IMR-90 (cell line): ENCODE results near the gene TMEM144.

Experiments used
- CEBPB ChIP-seq: IDR thresholded peaks from 2 replicates; pipeline ENCODE4 v1.6.1; 2012; ENCODE audit warnings: low read depth, low read length, improper control_type of control experiment
- FOS ChIP-seq: fragments of 150-350 bp; IDR thresholded peaks from 2 replicates; pipeline ENCODE4 v1.6.1; 2016; ENCODE audit warnings: low read depth, low read length
- MAFK ChIP-seq: IDR thresholded peaks from 2 replicates; pipeline ENCODE4 v1.6.1; 2012; ENCODE audit warnings: low read depth, low read length, improper control_type of control experiment
- MAZ ChIP-seq: IDR thresholded peaks from 2 replicates; pipeline ENCODE4 v1.6.1; 2012; ENCODE audit warnings: low read depth, mild to moderate bottlenecking, low read length, improper control_type of control experiment, moderate library complexity, borderline replicate concordance
- MXI1 ChIP-seq: IDR thresholded peaks from 2 replicates; pipeline ENCODE4 v1.6.1; 2012; ENCODE audit warnings: low read depth, mild to moderate bottlenecking, low read length, moderate library complexity, borderline replicate concordance
- POLR2A ChIP-seq: IDR thresholded peaks from 2 replicates; pipeline ENCODE4 v1.6.1; 2012; ENCODE audit warnings: mild to moderate bottlenecking, low read depth, low read length
- RAD21 ChIP-seq: IDR thresholded peaks from 2 replicates; pipeline ENCODE4 v1.6.1; 2012; ENCODE audit warnings: low read length, improper control_type of control experiment
- RCOR1 ChIP-seq: IDR thresholded peaks from 2 replicates; pipeline ENCODE4 v1.6.1; 2012; ENCODE audit warnings: mild to moderate bottlenecking, low read length, improper control_type of control experiment; ENCODE audit not compliant: insufficient replicate concordance
- RFX5 ChIP-seq: IDR thresholded peaks from 2 replicates; pipeline ENCODE4 v1.8.0; 2012; ENCODE audit warnings: low read depth, mild to moderate bottlenecking, low read length, moderate library complexity
- SMC3 ChIP-seq: fragments of 150-350 bp; IDR thresholded peaks from 2 replicates; pipeline ENCODE4 v1.6.1; 2016; ENCODE audit warnings: low read depth, mild to moderate bottlenecking, antibody characterized with exemption, low read length, moderate library complexity
- TF ChIP-seq, protein P1 (sequence below): conservative IDR thresholded peaks from 2 replicates; pipeline ENCODE4 v1.5.1; 2012; ENCODE audit warnings: mild to moderate bottlenecking, low read depth, low read length, improper control_type of control experiment
- TF ChIP-seq, protein P2 (sequence below): fragments of 150-350 bp; IDR thresholded peaks from 2 replicates; pipeline ENCODE4 v1.6.1; 2017; ENCODE audit warnings: mild to moderate bottlenecking, antibody characterized with exemption, low read length, low read depth
- TF ChIP-seq, protein P3 (sequence below): fragments of 150-350 bp; IDR thresholded peaks from 2 replicates; pipeline ENCODE4 v1.6.1; 2016; ENCODE audit warnings: low read depth, mild to moderate bottlenecking, low read length, moderate library complexity, borderline replicate concordance

DNA sequence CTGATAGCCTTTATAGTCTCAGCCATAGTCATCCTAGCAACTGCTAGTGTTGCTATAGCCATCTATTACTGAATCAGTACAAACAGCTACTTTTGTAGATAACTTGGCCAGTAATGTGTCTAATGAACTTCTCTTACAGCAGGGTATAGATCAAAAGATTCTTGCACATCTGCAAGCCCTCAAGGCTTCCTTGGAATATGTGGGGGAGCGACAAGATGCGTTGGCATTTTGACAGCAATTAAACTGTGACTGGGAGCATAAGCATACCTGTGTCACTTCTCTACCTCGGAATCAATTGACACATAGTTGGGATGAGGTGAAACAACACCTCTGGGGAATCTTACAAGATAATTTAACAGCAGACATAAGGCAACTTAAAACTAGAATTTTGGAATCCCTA, 87.6 kb downstream of the TMEM144 start:
- TF ChIP-seq, protein P1, sequence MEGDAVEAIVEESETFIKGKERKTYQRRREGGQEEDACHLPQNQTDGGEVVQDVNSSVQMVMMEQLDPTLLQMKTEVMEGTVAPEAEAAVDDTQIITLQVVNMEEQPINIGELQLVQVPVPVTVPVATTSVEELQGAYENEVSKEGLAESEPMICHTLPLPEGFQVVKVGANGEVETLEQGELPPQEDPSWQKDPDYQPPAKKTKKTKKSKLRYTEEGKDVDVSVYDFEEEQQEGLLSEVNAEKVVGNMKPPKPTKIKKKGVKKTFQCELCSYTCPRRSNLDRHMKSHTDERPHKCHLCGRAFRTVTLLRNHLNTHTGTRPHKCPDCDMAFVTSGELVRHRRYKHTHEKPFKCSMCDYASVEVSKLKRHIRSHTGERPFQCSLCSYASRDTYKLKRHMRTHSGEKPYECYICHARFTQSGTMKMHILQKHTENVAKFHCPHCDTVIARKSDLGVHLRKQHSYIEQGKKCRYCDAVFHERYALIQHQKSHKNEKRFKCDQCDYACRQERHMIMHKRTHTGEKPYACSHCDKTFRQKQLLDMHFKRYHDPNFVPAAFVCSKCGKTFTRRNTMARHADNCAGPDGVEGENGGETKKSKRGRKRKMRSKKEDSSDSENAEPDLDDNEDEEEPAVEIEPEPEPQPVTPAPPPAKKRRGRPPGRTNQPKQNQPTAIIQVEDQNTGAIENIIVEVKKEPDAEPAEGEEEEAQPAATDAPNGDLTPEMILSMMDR, result no peak
- TF ChIP-seq CEBPB, result no peak
- TF ChIP-seq POLR2A, result no peak
- TF ChIP-seq MXI1, result no peak
- TF ChIP-seq FOS, result no peak
- TF ChIP-seq SMC3, result no peak
- no peak for TF ChIP-seq RFX5
- TF ChIP-seq MAZ, result no peak
- TF ChIP-seq RAD21, result no peak
- TF ChIP-seq RCOR1, result no peak
- TF ChIP-seq MAFK, result no peak
- TF ChIP-seq, protein P2, sequence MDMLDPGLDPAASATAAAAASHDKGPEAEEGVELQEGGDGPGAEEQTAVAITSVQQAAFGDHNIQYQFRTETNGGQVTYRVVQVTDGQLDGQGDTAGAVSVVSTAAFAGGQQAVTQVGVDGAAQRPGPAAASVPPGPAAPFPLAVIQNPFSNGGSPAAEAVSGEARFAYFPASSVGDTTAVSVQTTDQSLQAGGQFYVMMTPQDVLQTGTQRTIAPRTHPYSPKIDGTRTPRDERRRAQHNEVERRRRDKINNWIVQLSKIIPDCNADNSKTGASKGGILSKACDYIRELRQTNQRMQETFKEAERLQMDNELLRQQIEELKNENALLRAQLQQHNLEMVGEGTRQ, result no peak
- TF ChIP-seq, protein P3, sequence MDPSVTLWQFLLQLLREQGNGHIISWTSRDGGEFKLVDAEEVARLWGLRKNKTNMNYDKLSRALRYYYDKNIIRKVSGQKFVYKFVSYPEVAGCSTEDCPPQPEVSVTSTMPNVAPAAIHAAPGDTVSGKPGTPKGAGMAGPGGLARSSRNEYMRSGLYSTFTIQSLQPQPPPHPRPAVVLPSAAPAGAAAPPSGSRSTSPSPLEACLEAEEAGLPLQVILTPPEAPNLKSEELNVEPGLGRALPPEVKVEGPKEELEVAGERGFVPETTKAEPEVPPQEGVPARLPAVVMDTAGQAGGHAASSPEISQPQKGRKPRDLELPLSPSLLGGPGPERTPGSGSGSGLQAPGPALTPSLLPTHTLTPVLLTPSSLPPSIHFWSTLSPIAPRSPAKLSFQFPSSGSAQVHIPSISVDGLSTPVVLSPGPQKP, result no peak
